Right atrium auricular region (tissue), 2 donors: ENCODE measurements around the gene FARS2. TPM values are rescaled to one million over a fixed set of nuclear protein-coding genes. Genes with fewer than 3 reads are reported as not detected.
A peak's percentile ranks its signal among the peaks of the same experiment; 100 is the strongest.

Experiments
- DNase-seq: peaks from one replicate; pipeline ENCODE4 v3.0.0-alpha.2; 2019; ENCODE audit warnings: low spot score
- H3K27ac ChIP-seq, 2 donors: fragments of 200-600 bp; sonication (generic); 1 replicate in 1 of 2; 2 replicates in 1 of 2; pipeline ENCODE4 v1.5.1; 2016 to 2019
- H3K27me3 ChIP-seq, 2 donors: fragments of 200-600 bp; sonication (generic); one replicate each; pipeline versions ENCODE4 v1.5.1 to v1.6.0; 2017 to 2019
- H3K36me3 ChIP-seq: fragments of 200-600 bp; sonication (generic); one replicate; pipeline ENCODE4 v1.5.1; 2016
- H3K4me1 ChIP-seq, 2 donors: fragments of 200-600 bp; sonication (generic); one replicate each; pipeline versions ENCODE4 v1.5.1 to v1.6.0; 2017 to 2019
- H3K4me3 ChIP-seq, 2 donors: fragments of 200-600 bp; sonication (generic); 1 replicate in 1 of 2; 2 replicates in 1 of 2; pipeline ENCODE4 v1.5.1; 2017 to 2019; ENCODE audit warnings: mild to moderate bottlenecking in 1 of 2, moderate library complexity in 1 of 2
- H3K9me3 ChIP-seq, 2 donors: fragments of 200-600 bp; sonication (generic); one replicate each; pipeline ENCODE4 v1.5.1; 2019
- total RNA-seq, 2 donors: library from RNA; depleted of rRNA; stranded (reverse); fragments of >200 nt; gene quantifications; one replicate each; pipeline ENCODE4 v1.1.0, GENCODE V29; 2016
- TF ChIP-seq, protein P1 (sequence below), 2 donors: fragments of 200-600 bp; sonication (generic); IDR thresholded peaks; one replicate each; pipeline ENCODE4 v1.5.1; 2019; ENCODE audit warnings: antibody characterized with exemption in 2 of 2

Gene FARS2
- total RNA-seq, 2 donors from 2014 or later = 9.4 to 15.0 TPM

DNA sequence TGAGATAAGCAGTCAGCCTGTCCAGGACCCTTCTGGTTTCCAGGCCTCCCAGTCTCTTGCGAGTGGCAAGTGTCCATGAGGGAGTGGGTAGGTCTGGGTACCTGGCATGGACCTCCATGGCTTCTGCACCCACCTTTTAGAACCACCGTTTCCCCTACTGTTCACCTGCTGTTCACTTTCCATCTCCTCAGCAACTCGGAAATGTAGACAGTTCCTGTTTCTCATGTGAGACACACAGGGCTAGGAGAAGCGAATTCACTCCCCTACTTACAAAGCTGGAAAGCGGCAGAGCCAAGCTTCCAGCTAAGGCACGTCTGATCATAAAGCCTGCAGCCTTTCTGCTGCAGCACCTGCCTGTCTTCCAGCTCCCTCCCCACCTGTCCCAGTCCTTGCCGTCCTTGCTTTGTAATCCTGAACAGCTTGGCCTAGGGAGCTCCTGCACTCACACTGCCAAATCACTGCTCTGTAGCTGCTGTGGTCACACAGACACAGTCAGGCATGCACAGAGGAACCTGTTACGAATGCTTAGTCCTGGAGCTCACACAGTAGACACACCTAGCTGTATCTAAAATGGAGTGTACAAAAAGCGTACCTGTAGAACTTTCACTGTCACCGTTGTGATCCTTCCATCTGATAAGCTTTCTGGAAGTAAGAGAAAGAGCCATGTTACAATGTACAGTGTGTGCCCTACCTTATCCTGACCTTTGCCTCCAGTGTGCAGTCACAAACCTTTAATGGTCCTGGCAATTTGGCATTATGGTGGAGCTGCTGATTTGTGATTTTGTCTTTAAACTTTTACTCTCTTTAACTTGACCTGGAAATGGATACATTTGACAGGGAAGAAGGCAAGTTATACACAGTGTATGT is 451.3 kb downstream of the FARS2 start:
- Histone ChIP-seq H3K9me3 (peaks cover 0 to 8% of the 10 kb centered on the region in 2 donors), H3K4me1 (no peaks in the 10 kb centered on the region), H3K27ac (no peak overlapping the region), H3K4me3 (no peak overlapping the region), H3K36me3 (no peaks in the 10 kb centered on the region), H3K27me3 (no peaks in the 10 kb centered on the region)
- peak; percentile 54 for DNase-seq
- TF ChIP-seq, protein P1, sequence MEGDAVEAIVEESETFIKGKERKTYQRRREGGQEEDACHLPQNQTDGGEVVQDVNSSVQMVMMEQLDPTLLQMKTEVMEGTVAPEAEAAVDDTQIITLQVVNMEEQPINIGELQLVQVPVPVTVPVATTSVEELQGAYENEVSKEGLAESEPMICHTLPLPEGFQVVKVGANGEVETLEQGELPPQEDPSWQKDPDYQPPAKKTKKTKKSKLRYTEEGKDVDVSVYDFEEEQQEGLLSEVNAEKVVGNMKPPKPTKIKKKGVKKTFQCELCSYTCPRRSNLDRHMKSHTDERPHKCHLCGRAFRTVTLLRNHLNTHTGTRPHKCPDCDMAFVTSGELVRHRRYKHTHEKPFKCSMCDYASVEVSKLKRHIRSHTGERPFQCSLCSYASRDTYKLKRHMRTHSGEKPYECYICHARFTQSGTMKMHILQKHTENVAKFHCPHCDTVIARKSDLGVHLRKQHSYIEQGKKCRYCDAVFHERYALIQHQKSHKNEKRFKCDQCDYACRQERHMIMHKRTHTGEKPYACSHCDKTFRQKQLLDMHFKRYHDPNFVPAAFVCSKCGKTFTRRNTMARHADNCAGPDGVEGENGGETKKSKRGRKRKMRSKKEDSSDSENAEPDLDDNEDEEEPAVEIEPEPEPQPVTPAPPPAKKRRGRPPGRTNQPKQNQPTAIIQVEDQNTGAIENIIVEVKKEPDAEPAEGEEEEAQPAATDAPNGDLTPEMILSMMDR (IDR thresholded peaks at IDR 0.05) = no peak

DNA sequence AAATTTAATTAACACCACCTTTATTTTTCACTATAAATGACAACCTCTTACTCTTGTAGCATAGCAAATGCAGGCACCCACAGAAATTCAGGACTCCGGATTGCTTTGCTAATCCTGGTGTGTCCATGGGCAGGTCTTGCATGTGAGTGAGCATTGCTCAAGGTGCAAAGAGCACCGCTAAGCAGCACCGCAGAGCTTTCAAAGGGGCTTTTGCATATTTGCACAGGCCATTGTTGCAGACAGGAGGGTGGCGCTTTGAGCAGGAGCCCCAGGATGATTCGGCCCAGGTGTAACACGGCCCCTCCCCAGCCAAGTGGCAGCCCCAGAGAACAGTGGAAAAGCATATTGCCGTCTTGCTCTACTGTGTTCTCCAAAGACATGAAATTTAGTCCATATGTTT is 452.2 kb downstream of the FARS2 start:
- no peaks in the 10 kb centered on the region for H3K4me1 ChIP-seq
- no peak overlapping the region for H3K4me3 ChIP-seq
- DNase-seq = no peak
- TF ChIP-seq, protein P1 (IDR thresholded peaks at IDR 0.05) = no peak
- no peaks in the 10 kb centered on the region for H3K36me3 ChIP-seq
- H3K9me3 ChIP-seq = peaks cover 0 to 8% of the 10 kb centered on the region in 2 donors
- H3K27ac ChIP-seq = no peak overlapping the region
- no peaks in the 10 kb centered on the region for H3K27me3 ChIP-seq

DNA sequence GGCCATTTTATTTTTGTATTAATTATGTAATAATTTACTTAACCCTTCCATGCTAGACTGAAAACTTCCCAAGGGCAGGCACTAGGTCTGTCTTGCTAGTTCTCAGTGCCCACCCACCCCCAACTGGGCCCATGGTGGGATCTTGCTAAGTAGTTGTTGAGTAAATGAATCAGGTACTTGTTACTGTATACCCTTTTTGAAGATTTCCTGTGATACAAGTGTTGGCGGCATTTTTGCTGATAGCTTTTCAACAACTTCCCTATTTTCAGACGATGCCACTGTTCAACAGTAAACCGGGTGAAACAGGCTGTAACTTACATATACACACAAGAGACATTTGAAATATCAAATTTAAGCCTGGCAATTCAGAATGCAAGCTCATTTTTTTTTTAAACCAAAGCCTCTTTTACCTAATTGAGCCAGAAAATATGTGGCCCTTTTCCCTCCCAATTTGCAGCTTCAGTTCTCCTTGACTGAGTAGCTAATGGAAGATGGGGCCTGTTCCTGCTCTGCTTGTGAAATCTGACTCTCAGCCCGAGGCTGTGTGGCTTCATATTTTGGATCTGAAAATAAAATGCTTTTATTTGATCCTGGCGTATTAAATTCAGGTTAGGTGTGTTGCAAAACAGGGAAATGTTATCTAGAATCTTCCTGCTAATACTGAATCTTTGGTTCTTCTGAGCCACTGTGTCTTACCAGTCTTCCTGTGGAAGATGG is 457.1 kb downstream of the FARS2 start:
- DNase-seq = no peak
- Histone ChIP-seq H3K27ac (no peak overlapping the region), H3K4me3 (no peak overlapping the region)

DNA sequence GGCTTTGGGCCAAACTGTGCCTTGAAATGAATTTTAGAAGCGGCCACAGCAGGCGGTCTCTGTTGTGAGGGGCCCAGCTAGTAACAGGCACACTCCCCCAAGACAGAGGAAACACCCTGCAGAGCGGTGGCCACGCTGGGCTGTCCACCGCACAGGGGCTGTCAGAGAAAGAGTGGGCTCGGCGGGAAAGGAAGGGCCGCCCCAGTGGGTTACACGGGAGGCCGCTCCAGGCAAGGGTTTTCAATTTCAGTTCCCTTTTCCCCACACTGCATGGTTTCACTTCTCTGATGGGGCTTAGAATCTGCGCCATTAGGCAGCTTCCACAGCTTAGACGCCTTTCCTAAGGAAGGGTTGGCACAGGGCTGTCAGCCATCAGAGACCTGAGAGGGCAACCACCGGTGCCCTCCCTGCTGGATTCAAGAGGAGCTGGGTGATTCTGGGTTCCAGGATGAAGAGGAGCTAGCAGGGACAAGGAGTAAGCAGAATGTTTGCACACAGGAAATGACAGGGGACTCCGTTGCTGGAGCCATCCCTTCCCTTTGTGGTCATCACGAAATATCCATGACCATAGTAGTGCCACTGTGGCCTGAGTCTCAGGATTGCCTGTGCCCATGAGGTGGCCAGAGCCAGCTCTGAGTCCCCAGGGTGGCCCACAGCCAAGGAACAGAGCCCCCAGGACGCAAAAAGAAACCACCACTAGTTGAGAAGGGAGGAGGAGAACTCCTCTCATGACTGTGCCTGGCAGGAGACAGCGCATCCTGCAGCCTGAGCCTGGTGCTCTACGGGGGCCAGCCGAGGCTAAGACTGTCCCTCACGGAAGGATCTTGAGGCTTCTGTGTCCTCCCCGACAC is 462.8 kb downstream of the FARS2 start:
- Histone ChIP-seq H3K4me3 (no peak overlapping the region), H3K36me3 (no peaks in the 10 kb centered on the region), H3K4me1 (no peaks in the 10 kb centered on the region), H3K27ac (no peak overlapping the region), H3K9me3 (no peaks in the 10 kb centered on the region), H3K27me3 (no peaks in the 10 kb centered on the region)
- DNase-seq = no peak
- TF ChIP-seq, protein P1 (IDR thresholded peaks at IDR 0.05) = no peak

More for the DNA sequence above, 457.1 kb downstream of the FARS2 start:
- Histone ChIP-seq H3K9me3 (peaks cover 0 to 8% of the 10 kb centered on the region in 2 donors), H3K4me1 (no peaks in the 10 kb centered on the region), H3K36me3 (no peaks in the 10 kb centered on the region), H3K27me3 (no peaks in the 10 kb centered on the region)
- TF ChIP-seq, protein P1 (IDR thresholded peaks at IDR 0.05) = no peak

DNA sequence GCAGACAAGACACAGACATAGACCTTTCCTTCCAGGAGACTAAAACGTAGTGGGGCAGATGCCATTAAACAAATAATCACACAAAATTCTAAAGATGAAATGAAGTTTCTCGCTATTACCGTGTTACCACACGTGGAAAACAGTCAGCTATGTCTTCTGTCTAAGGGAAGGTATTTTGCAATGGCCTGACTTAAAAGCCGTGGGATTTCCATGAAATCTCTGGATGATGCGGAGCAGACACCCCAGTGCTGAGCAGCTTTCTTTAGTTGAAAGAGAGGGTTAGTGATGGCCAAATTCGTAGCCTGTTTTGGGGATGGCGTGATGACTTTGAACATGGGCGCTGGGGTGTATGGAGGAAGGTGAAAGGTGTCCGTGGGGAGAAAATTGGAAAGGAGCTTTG is 463.6 kb downstream of the FARS2 start:
- Histone ChIP-seq H3K36me3 (no peaks in the 10 kb centered on the region), H3K9me3 (no peaks in the 10 kb centered on the region), H3K4me1 (no peaks in the 10 kb centered on the region), H3K27ac (no peak overlapping the region), H3K4me3 (no peak overlapping the region), H3K27me3 (no peaks in the 10 kb centered on the region)
- DNase-seq = no peak
- TF ChIP-seq, protein P1 (IDR thresholded peaks at IDR 0.05) = no peak
